CD4-positive, alpha-beta memory T cell (primary cell): Measurements from ENCODE around the gene SH3PXD2B. TPM values are rescaled to one million over a fixed set of nuclear protein-coding genes. Genes with fewer than 3 reads are reported as not detected.

ENCODE experiments used
- CTCF ChIA-PET: fragments of 350-600 bp; sonication (Branson Sonifier 250); formaldehyde crosslinking; loops from one replicate; lab custom pipeline; 2021; ENCODE audit warnings: inconsistent platforms; ENCODE audit not compliant: partially characterized antibody; lab: Charles Lee
- POLR2A ChIA-PET: fragments of 350-600 bp; sonication (Branson Sonifier 250); formaldehyde crosslinking; loops from one replicate; lab custom pipeline; 2021; ENCODE audit not compliant: partially characterized antibody; lab: Charles Lee
- DNase-seq, 5 donors: peaks; one replicate each; pipeline versions ENCODE4 v3.0.0 to v3.0.0-alpha.2; 2020 to 2022; ENCODE audit warnings: mixed read lengths in 1 of 5
- H3K27ac ChIP-seq: one replicate; pipeline ENCODE4 v1.7.0; 2013; ENCODE audit warnings: low read depth, low read length
- H3K27me3 ChIP-seq: 2 replicates; pipeline ENCODE4 v1.7.0; 2013; ENCODE audit warnings: mild to moderate bottlenecking, low read length, moderate library complexity; ENCODE audit not compliant: insufficient read depth
- H3K36me3 ChIP-seq: 2 replicates; pipeline ENCODE4 v1.7.0; 2013; ENCODE audit warnings: mild to moderate bottlenecking, low read length, moderate library complexity; ENCODE audit not compliant: insufficient read depth
- H3K4me1 ChIP-seq: 2 replicates; pipeline ENCODE4 v1.7.0; 2013; ENCODE audit warnings: mild to moderate bottlenecking, low read length, moderate library complexity; ENCODE audit not compliant: insufficient read depth
- H3K4me3 ChIP-seq, 2 donors: one replicate each; pipeline ENCODE4 v1.7.0; 2013; ENCODE audit warnings: low read length in 2 of 2, mild to moderate bottlenecking in 1 of 2
- H3K9me3 ChIP-seq, 2 donors: one replicate each; pipeline ENCODE4 v1.7.0; 2013; ENCODE audit warnings: low read length in 2 of 2, control low read depth in 1 of 2; ENCODE audit not compliant: control insufficient read depth in 1 of 2
- H3K27ac Mint-ChIP-seq, 7 donors: one replicate each; pipeline ENCODE4 v1.8.0; 2020 to 2021; ENCODE audit warnings: mixed read lengths in 7 of 7, mild to moderate bottlenecking in 6 of 7, inconsistent platforms in 3 of 7, moderate library complexity in 3 of 7
- H3K27me3 Mint-ChIP-seq, 2 donors: one replicate each; pipeline ENCODE4 v1.8.0; 2020 to 2021; ENCODE audit warnings: mixed read lengths in 2 of 2
- H3K36me3 Mint-ChIP-seq, 2 donors: one replicate each; pipeline ENCODE4 v1.8.0; 2020 to 2021; ENCODE audit warnings: mixed read lengths in 2 of 2, inconsistent platforms in 1 of 2, mild to moderate bottlenecking in 1 of 2
- H3K4me1 Mint-ChIP-seq, 4 donors: one replicate each; pipeline ENCODE4 v1.8.0; 2020 to 2021; ENCODE audit warnings: mixed read lengths in 4 of 4, mild to moderate bottlenecking in 1 of 4
- H3K4me3 Mint-ChIP-seq, 8 donors: one replicate each; pipeline ENCODE4 v1.8.0; 2020 to 2021; ENCODE audit warnings: mixed read lengths in 8 of 8, mild to moderate bottlenecking in 7 of 8, moderate library complexity in 6 of 8, inconsistent platforms in 3 of 8
- H3K9me3 Mint-ChIP-seq, 8 donors: one replicate each; pipeline ENCODE4 v1.8.0; 2020 to 2021; ENCODE audit warnings: mixed read lengths in 8 of 8, mild to moderate bottlenecking in 5 of 8, inconsistent platforms in 3 of 8, moderate library complexity in 1 of 8
- intact Hi-C: fragments of 100-400 bp; cut with micrococcal nuclease; formaldehyde crosslinking; loops from one replicate; pipeline ENCODE4 v1.15.1; 2023
- polyA plus RNA-seq, 2 donors: library from polyadenylated mRNA; unstranded; fragments of 300-500 nt; fragmentation: Illumina TruSeq; gene quantifications; one replicate each; pipeline ENCODE4 v1.2.3, GENCODE V29; 2021
- total RNA-seq, 2 experiments: library from RNA; stranded (reverse); gene quantifications; one replicate each; pipeline ENCODE4 v1.2.3, GENCODE V29; 2021

Gene SH3PXD2B
- total and polyA plus RNA-seq, 4 experiments from 2014 or later = 0.19 to 0.38 TPM; not detected in 2

DNA sequence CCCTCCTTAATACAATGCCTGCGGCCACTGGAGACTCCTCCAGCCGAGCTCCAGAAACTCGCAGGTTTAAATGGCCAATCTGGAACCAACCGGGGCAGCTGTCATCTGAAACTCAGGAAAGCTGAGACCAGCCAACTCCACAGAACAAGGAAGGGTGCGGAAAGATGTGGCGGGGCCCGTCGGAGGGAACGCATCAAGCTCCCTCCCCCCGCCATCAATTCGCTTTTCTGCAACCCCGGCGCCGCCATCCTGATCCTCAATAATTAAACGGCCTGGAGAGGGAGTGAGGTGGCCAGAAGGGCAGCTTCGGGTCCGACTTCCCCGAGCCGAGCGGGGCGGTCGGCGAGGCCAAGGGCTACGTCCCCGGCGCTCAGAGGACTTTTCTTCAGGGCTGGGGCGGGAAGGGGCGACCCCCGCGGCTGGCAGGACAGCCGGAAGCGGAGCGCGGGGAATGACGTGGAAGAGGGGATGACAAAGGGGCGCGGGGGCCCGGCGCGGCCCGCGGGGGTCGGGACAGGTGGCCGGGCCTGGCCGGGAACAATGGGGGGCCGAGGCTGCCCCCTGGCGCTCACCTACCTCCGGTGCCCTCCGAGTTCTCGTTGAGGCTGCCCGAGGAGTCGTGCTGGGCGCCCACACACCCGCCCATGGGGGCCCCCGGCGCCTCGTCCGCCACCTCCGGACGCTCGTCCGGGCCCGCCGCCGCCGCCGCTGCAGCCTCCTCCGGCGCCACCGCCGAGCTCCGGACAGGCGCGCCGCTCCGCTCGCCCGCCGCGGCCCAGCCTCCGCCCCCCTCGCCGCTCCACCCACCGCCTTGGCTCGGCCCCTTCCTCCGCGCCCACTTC is 171.1 kb downstream of the SH3PXD2B start, which contains the start of gene UBTD2:
Gene UBTD2, minus strand, starts transcription at position 745 of the 842 bp plus-strand sequence. Its CDS starts 99 bp downstream, at position 646.
- ChIA-PET POLR2A (interaction anchor here (1.0 to 1.9 kb wide), 9 partner anchors 9 to 277 kb away, joined by 3 to 11 read pairs (median 4); partner anchors contain the start of genes FBXW11 and STK10), CTCF (interaction anchor here (0.9 to 2.9 kb wide), 12 partner anchors 9 to 374 kb away, joined by 3 to 34 read pairs (median 6); partner anchors contain the start of genes FBXW11 and STK10)
- peaks cover 26% of the 10 kb centered on the region for H3K4me1 ChIP-seq
- intact Hi-C loops = loop anchor here (1.0 to 5.0 kb wide), 5 partner anchors 177 to 1334 kb away; partner anchors contain the start of genes BOD1 and NPM1
- H3K27me3 Mint-ChIP-seq = no peaks in the 10 kb centered on the region
- no peaks in the 10 kb centered on the region for H3K27me3 ChIP-seq
- peak within 1 kb of the TSS; percentile 47 to 71 for H3K4me3 ChIP-seq
- H3K4me1 Mint-ChIP-seq = peaks cover 14 to 34% (median 21%) of the 10 kb centered on the region in 4 donors
- DNase-seq = peak; percentile 72 to 82 (median 76)
- no peaks in the 10 kb centered on the region for H3K9me3 Mint-ChIP-seq
- peak within 1 kb of the TSS; percentile 80 to 96 (median 87) for H3K27ac Mint-ChIP-seq
- H3K4me3 Mint-ChIP-seq = peak within 1 kb of the TSS; percentile 89 to 93 (median 91)
- H3K27ac ChIP-seq = peak within 1 kb of the TSS; percentile 62
- no peaks in the 10 kb centered on the region for H3K9me3 ChIP-seq
- H3K36me3 ChIP-seq = no peaks in the 10 kb centered on the region
- H3K36me3 Mint-ChIP-seq = peaks cover 0 to 4% of the 10 kb centered on the region in 2 donors

DNA sequence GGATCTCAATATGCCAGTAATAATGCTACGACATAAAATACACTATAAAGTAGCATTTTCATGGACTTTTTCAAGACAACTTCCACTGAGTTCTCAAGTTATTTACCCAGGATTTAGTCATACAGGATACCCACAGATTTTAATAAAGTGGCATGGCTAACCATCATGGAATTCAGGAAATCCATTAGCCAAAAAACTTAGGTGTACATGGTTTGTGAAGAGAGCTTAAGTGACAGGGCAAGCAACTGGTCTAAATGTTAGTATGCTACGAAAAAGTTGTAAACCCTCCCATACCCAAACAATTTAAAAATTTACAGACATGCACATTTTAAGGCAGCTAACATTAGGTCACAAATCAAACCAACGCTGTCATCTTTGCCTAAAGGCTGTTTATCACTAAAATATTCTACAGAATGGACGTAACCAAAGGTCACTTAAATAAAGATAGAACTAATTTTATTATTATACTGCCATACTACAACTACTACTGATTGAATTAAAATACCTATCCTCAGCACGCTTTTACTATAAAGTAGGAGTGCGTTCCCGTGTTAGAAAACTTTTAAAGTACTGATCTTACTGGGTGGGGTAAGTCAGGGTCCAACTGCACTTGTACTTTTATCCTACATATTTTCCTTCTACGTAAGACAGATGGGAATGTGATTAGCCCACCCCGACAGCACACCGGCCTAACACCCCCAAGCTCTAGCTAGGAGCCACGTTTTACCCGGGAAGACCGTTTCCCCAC is 171.9 kb downstream of the SH3PXD2B start:
- intact Hi-C loops = loop anchor here (1.0 to 5.0 kb wide), 5 partner anchors 176 to 1335 kb away; partner anchors contain the start of genes BOD1 and NPM1
- H3K27ac ChIP-seq = peak overlapping the region; percentile 62
- H3K36me3 ChIP-seq = no peaks in the 10 kb centered on the region
- ChIA-PET POLR2A (interaction anchor here (0.6 to 1.9 kb wide), 10 partner anchors 8 to 276 kb away, joined by 3 to 11 read pairs (median 4); partner anchors contain the start of genes FBXW11 and STK10), CTCF (interaction anchor here (0.9 to 2.9 kb wide), 12 partner anchors 8 to 373 kb away, joined by 3 to 34 read pairs (median 6); partner anchors contain the start of genes FBXW11 and STK10)
- no peaks in the 10 kb centered on the region for H3K27me3 Mint-ChIP-seq
- H3K4me1 ChIP-seq = peaks cover 26% of the 10 kb centered on the region
- H3K4me3 Mint-ChIP-seq = peak overlapping the region; percentile 86 to 93 (median 91)
- peaks cover 14 to 34% (median 21%) of the 10 kb centered on the region in 4 donors for H3K4me1 Mint-ChIP-seq
- no peaks in the 10 kb centered on the region for H3K9me3 Mint-ChIP-seq
- no peak for DNase-seq
- no peaks in the 10 kb centered on the region for H3K27me3 ChIP-seq
- H3K36me3 Mint-ChIP-seq = peaks cover 2 to 4% of the 10 kb centered on the region in 2 donors
- H3K27ac Mint-ChIP-seq = peak overlapping the region in 6 of 7 donors; percentile 80 to 96 (median 88)
- H3K9me3 ChIP-seq = no peaks in the 10 kb centered on the region
- H3K4me3 ChIP-seq = peak overlapping the region; percentile 47 to 71

DNA sequence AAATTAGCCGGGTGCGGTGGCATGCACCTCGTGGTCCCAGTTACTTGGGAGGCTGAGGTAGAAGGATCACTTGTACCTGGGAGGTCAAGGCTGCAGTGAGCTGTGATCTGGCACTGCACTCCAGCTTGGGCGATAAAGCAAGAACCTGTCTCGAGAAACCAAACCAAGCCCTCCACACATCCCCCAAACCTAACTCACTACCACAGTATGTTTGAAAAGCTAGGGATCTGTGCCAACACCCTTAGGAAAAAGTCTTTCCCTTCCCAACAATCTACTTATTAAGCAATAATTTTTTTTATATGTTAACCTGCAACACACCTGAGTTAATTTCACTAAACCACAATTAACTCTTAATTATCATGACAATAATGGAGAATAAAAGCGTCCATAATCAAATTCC is 173.0 kb downstream of the SH3PXD2B start:
- Histone ChIP-seq H3K4me3 (no peak overlapping the region), H3K9me3 (no peaks in the 10 kb centered on the region), H3K4me1 (peaks cover 26% of the 10 kb centered on the region), H3K27ac (no peak overlapping the region), H3K36me3 (no peaks in the 10 kb centered on the region), H3K27me3 (no peaks in the 10 kb centered on the region)
- DNase-seq = no peak
- POLR2A ChIA-PET = no interaction called here
- H3K36me3 Mint-ChIP-seq = peaks cover 2 to 7% of the 10 kb centered on the region in 2 donors
- peak overlapping the region in 4 of 8 donors; percentile 45 to 92 (median 91) for H3K4me3 Mint-ChIP-seq
- no peaks in the 10 kb centered on the region for H3K27me3 Mint-ChIP-seq
- CTCF ChIA-PET = interaction anchor here (1.3 to 2.9 kb wide), 5 partner anchors 12 to 369 kb away, joined by 3 to 34 read pairs (median 5); partner anchors contain the start of gene STK10
- H3K27ac Mint-ChIP-seq = peak overlapping the region in 2 of 7 donors; percentile 42 to 80
- intact Hi-C loops = loop anchor here (5.0 kb wide), 4 partner anchors 214 to 1336 kb away; partner anchors contain the start of genes BOD1 and NPM1
- H3K4me1 Mint-ChIP-seq = peaks cover 17 to 35% (median 23%) of the 10 kb centered on the region in 4 donors
- H3K9me3 Mint-ChIP-seq = peaks cover 0 to 2% (median 0%) of the 10 kb centered on the region in 8 donors

DNA sequence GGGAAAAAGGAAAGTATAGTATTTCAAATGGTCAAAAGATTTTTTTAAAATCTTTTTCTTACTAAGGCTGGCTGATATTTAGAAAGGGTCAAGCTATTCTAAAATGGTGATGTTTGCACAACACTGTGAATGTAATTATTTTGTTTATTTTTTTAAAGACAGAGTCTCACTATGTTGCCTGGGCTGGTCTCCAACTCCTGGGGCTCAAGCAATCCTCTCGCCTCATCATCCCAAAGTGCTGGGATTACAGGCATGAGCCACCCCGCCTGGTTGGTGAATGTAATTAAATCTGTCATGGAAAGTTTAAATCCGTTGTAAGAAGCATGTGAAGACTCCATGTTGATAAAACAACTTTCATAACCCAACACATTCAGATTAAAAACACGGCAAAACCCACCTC is 173.4 kb downstream of the SH3PXD2B start:
- intact Hi-C loops = loop anchor here (5.0 kb wide), 4 partner anchors 214 to 1336 kb away; partner anchors contain the start of genes BOD1 and NPM1
- Histone ChIP-seq H3K4me3 (no peak overlapping the region), H3K4me1 (peaks cover 26% of the 10 kb centered on the region), H3K27ac (no peak overlapping the region), H3K36me3 (no peaks in the 10 kb centered on the region), H3K27me3 (no peaks in the 10 kb centered on the region), H3K9me3 (no peaks in the 10 kb centered on the region)
- Mint-ChIP-seq H3K4me1 (peaks cover 20 to 39% (median 26%) of the 10 kb centered on the region in 4 donors), H3K4me3 (no peak overlapping the region), H3K9me3 (peaks cover 0 to 2% (median 0%) of the 10 kb centered on the region in 8 donors), H3K36me3 (peaks cover 2 to 7% of the 10 kb centered on the region in 2 donors), H3K27me3 (no peaks in the 10 kb centered on the region), H3K27ac (no peak overlapping the region)
- POLR2A ChIA-PET = no interaction called here
- DNase-seq = no peak
- CTCF ChIA-PET = interaction anchor here (1.2 to 1.6 kb wide), 5 partner anchors 13 to 369 kb away, joined by 3 to 5 read pairs (median 4); no protein-coding TSS in a partner anchor

- POLR2A ChIA-PET = no interaction called here
- H3K4me1 Mint-ChIP-seq = peaks cover 23 to 45% (median 32%) of the 10 kb centered on the region in 4 donors
These were observed 174.0 kb downstream of the SH3PXD2B start for GRCh38 chr5:172280317-172280716.

GRCh38 chr5:172278356-172278755 is 176.0 kb downstream of the SH3PXD2B start:
- Mint-ChIP-seq H3K36me3 (peaks cover 2 to 11% of the 10 kb centered on the region in 2 donors), H3K4me3 (no peak overlapping the region), H3K27ac (no peak overlapping the region), H3K4me1 (peaks cover 28 to 44% (median 35%) of the 10 kb centered on the region in 4 donors), H3K9me3 (peaks cover 0 to 4% (median 0%) of the 10 kb centered on the region in 8 donors), H3K27me3 (no peaks in the 10 kb centered on the region)
- no peak overlapping the region for H3K27ac ChIP-seq
- no peak for DNase-seq
- H3K4me1 ChIP-seq = peaks cover 35% of the 10 kb centered on the region
- H3K9me3 ChIP-seq = no peaks in the 10 kb centered on the region
- CTCF ChIA-PET = interaction anchor here (1.6 kb wide), 1 partner anchor 15 kb away, joined by 5 read pairs; no protein-coding TSS in a partner anchor
- H3K27me3 ChIP-seq = no peaks in the 10 kb centered on the region
- POLR2A ChIA-PET = no interaction called here
- H3K36me3 ChIP-seq = no peaks in the 10 kb centered on the region
- intact Hi-C loops = no loop called here
- H3K4me3 ChIP-seq = no peak overlapping the region

More at GRCh38 chr5:172280317-172280716, 174.0 kb downstream of the SH3PXD2B start:
- no peak overlapping the region for H3K27ac ChIP-seq
- no peaks in the 10 kb centered on the region for H3K27me3 Mint-ChIP-seq
- no peak for DNase-seq
- H3K9me3 Mint-ChIP-seq = peaks cover 0 to 2% (median 0%) of the 10 kb centered on the region in 8 donors
- H3K36me3 ChIP-seq = no peaks in the 10 kb centered on the region
- peaks cover 32% of the 10 kb centered on the region for H3K4me1 ChIP-seq
- no peaks in the 10 kb centered on the region for H3K9me3 ChIP-seq
- peaks cover 2 to 7% of the 10 kb centered on the region in 2 donors for H3K36me3 Mint-ChIP-seq
- H3K27ac Mint-ChIP-seq = no peak overlapping the region
- no peak overlapping the region for H3K4me3 Mint-ChIP-seq
- H3K4me3 ChIP-seq = no peak overlapping the region
- no peaks in the 10 kb centered on the region for H3K27me3 ChIP-seq
- intact Hi-C loops = loop anchor here (5.0 kb wide), 4 partner anchors 213 to 1337 kb away; partner anchors contain the start of genes BOD1 and NPM1
- CTCF ChIA-PET = interaction anchor here (0.7 to 1.6 kb wide), 7 partner anchors 13 to 1607 kb away, joined by 3 to 5 read pairs (median 4); no protein-coding TSS in a partner anchor
